GM21576 (cell line): ENCODE results near the gene C14orf119.

Experiments
- ATAC-seq: cut with Tn5 transposase; IDR thresholded peaks from one replicate; pipeline ENCODE4 v1.9.1; 2021; ENCODE audit warnings: mild to moderate bottlenecking, moderate library complexity; ENCODE audit not compliant: unreplicated experiment

The C14orf119 gene

GRCh38 chr14:23146351-23146910 lies 51.1 kb downstream of the C14orf119 start:
- no peak for ATAC-seq

DNA sequence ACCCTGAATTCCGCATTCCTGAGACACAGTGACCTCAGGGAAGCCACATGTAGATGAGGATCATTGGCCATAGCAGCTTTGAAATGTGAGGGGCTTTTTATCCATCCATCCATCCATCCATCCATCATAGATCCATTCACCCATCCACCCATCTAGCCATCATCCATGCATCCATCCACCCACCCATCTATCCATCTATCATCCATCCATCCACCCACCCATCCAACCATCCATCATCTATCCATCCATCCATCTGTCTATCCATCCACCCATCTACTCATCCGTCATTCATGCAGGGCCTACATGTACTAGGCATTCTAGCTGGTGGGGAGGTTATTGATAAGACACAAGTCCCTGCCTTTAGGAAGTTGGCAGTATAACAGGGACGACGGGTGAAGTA lies 51.7 kb downstream of the C14orf119 start:
- ATAC-seq: no peak

DNA sequence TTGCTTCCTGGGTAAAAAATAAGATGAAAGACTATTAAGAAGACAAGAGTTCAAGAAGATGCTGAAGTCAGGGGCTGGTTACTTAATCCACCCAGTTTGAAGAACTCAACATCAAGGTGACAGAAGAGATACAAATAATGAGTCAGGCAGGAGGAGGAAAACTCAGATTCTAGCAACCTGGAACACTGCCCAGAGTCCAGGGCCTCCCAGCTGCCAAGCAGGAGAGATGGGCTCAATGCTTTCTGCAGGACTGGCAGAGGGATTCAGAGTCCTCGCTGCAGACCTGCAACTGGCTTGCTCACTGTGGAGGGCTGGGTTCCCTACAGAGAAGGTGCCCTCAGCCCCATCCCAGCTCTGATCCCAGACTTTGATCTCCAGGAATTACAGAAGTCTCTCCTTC lies 52.4 kb downstream of the C14orf119 start:
- no peak for ATAC-seq

GRCh38 chr14:23148591-23149249 lies 53.4 kb downstream of the C14orf119 start:
- ATAC-seq: no peak

DNA sequence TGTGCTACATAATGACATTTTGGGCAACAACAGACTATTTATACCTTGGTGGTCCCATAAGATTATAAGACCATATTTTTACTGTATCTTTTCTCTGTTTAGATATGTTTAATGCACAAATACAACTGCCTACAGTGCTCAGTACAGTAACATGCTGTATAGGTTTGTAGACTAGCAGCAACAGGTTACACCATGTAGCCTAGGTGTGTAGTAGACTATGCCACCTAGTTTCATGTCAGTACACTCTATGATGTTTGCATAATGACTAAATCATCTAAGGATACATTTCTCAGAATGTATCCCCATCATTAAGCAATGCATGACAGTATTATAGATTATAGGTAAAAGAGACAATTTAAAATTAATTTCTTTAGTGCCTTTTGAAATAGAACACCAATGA lies 54.4 kb downstream of the C14orf119 start:
- no peak for ATAC-seq
